Lower lobe of right lung (tissue), 2 donors: ENCODE measurements around the gene KIAA0040. TPM values are rescaled to one million over a fixed set of nuclear protein-coding genes. Genes with fewer than 3 reads are reported as not detected.

Experiments
- ATAC-seq, 2 donors: fragments of 200-7000 bp; cut with Tn5 transposase; one replicate each; pipeline ENCODE4 v1.9.1; 2020 to 2022; ENCODE audit warnings: mild to moderate bottlenecking in 2 of 2, moderate library complexity in 2 of 2
- DNase-seq: peaks from one replicate; pipeline ENCODE4 v3.0.0-alpha.2; 2020
- H3K27ac ChIP-seq: fragments of 200-600 bp; one replicate; pipeline ENCODE4 v1.8.0; 2022
- H3K27me3 ChIP-seq: fragments of 200-600 bp; one replicate; pipeline ENCODE4 v1.8.0; 2022; ENCODE audit warnings: low read depth
- H3K36me3 ChIP-seq: fragments of 200-600 bp; one replicate; pipeline ENCODE4 v1.8.0; 2022; ENCODE audit warnings: mild to moderate bottlenecking
- H3K4me1 ChIP-seq: fragments of 200-600 bp; one replicate; pipeline ENCODE4 v1.8.0; 2022
- H3K4me3 ChIP-seq: fragments of 200-600 bp; one replicate; pipeline ENCODE4 v1.8.0; 2022; ENCODE audit warnings: mild to moderate bottlenecking
- H3K9me3 ChIP-seq: fragments of 200-600 bp; one replicate; pipeline ENCODE4 v1.8.0; 2022
- CTCF ChIP-seq: fragments of 200-600 bp; IDR thresholded peaks from one replicate; pipeline ENCODE4 v1.8.0; 2022; ENCODE audit warnings: antibody characterized with exemption, mild to moderate bottlenecking
- intact Hi-C: fragments of 100-400 bp; cut with DNase I; formaldehyde crosslinking; loops from one replicate; pipeline ENCODE4 v1.11.0; 2022
- total RNA-seq: library from RNA; stranded (reverse); fragmentation: NEBNext Ultra II Directional; extraction: Animal tissue kit (Norgen Biotek cat#: 25700); gene quantifications from one replicate; pipeline ENCODE4 v1.2.1, GENCODE V29; 2021
- donor health status: DM: no; HTN: yes; CAD: no; lungs with severe emphysema.

The KIAA0040 gene
- total RNA-seq, 1 donor from 2014 or later: 46.9 TPM

GRCh38 chr1:175200678-175201521 is 8.3 kb upstream of the KIAA0040 start:
- Histone ChIP-seq H3K4me3 (no peak overlapping the region), H3K9me3 (no peaks in the 10 kb centered on the region), H3K27ac (peak overlapping the region; percentile 79), H3K27me3 (no peaks in the 10 kb centered on the region), H3K36me3 (no peaks in the 10 kb centered on the region), H3K4me1 (peaks cover 59% of the 10 kb centered on the region)
- TF ChIP-seq CTCF: no peak
- ATAC-seq: peak; percentile 48 to 51
- intact Hi-C loops: no loop called here
- no peak for DNase-seq

GRCh38 chr1:175198332-175198731 is 5.8 kb upstream of the KIAA0040 start:
- TF ChIP-seq CTCF: no peak
- H3K36me3 ChIP-seq: no peaks in the 10 kb centered on the region
- H3K9me3 ChIP-seq: no peaks in the 10 kb centered on the region
- H3K4me1 ChIP-seq: peaks cover 64% of the 10 kb centered on the region
- intact Hi-C loops: no loop called here
- no peaks in the 10 kb centered on the region for H3K27me3 ChIP-seq
- ATAC-seq (no peak), DNase-seq (no peak)
- H3K4me3 ChIP-seq: no peak overlapping the region
- H3K27ac ChIP-seq: peak overlapping the region; percentile 66

GRCh38 chr1:175197531-175197930 is 5.0 kb upstream of the KIAA0040 start:
- no peak for ATAC-seq

GRCh38 chr1:175195798-175196197 is 3.2 kb upstream of the KIAA0040 start:
- H3K9me3 ChIP-seq: no peaks in the 10 kb centered on the region
- no peak for ATAC-seq
- no peak for DNase-seq
- no peaks in the 10 kb centered on the region for H3K36me3 ChIP-seq
- no peak for TF ChIP-seq CTCF
- no peak overlapping the region for H3K4me3 ChIP-seq
- no peak overlapping the region for H3K27ac ChIP-seq
- no peaks in the 10 kb centered on the region for H3K27me3 ChIP-seq
- intact Hi-C loops: no loop called here
- peaks cover 53% of the 10 kb centered on the region for H3K4me1 ChIP-seq

More at GRCh38 chr1:175197531-175197930, 5.0 kb upstream of the KIAA0040 start:
- H3K27ac ChIP-seq: peak overlapping the region; percentile 66
- H3K27me3 ChIP-seq: no peaks in the 10 kb centered on the region
- H3K36me3 ChIP-seq: no peaks in the 10 kb centered on the region
- intact Hi-C loops: no loop called here
- peaks cover 62% of the 10 kb centered on the region for H3K4me1 ChIP-seq
- H3K4me3 ChIP-seq: no peak overlapping the region
- DNase-seq: no peak
- no peak for TF ChIP-seq CTCF
- no peaks in the 10 kb centered on the region for H3K9me3 ChIP-seq

GRCh38 chr1:175195281-175195680 is 2.7 kb upstream of the KIAA0040 start:
- Histone ChIP-seq H3K9me3 (no peaks in the 10 kb centered on the region), H3K36me3 (no peaks in the 10 kb centered on the region), H3K4me1 (peaks cover 53% of the 10 kb centered on the region), H3K4me3 (no peak overlapping the region), H3K27ac (no peak overlapping the region), H3K27me3 (no peaks in the 10 kb centered on the region)
- ATAC-seq (no peak), DNase-seq (no peak)
- no peak for TF ChIP-seq CTCF
- intact Hi-C loops: no loop called here
